ENCODE data around the gene SCN2B. TPM values are rescaled to one million over a fixed set of nuclear protein-coding genes. Genes with fewer than 3 reads are reported as not detected.

Gene SCN2B
- total and polyA plus RNA-seq, 2 of the 13 experiments (the other 11 are each of a cell fraction or from before 2014, with no cell fraction given), result 0.01 to 0.02 TPM

- H3K4me1 ChIP-seq (ENCODE audit: insufficient read depth, low read length), result peaks cover 18% of the 10 kb centered on the region; the same call in 1 of the 2 replicates
- H3K4me2 ChIP-seq (ENCODE audit: low read depth, low read length), result no peak overlapping the region
- H3K27ac ChIP-seq (ENCODE audit: extremely low read length, insufficient read depth, low read length), result no peak overlapping the region
- H3K36me3 ChIP-seq (replicated peaks in 1 of 2; ENCODE audit: control insufficient read depth in 1 of 2, insufficient read depth in 2 of 2, low read length in 2 of 2), result no peaks in the 10 kb centered on the region
- no TSS peak for BruUV-seq (replicated peaks)
- no peaks in the 10 kb centered on the region for H3K9me3 ChIP-seq (ENCODE audit: low read length)
- TF ChIP-seq ZIK1 (CRISPR knock-in tag; IDR thresholded peaks at IDR 0.05; ENCODE audit: borderline replicate concordance, low read depth) (no peak), ZNF550 (CRISPR knock-in tag; IDR thresholded peaks at IDR 0.05; ENCODE audit: borderline replicate concordance) (no peak), MED1 (CRISPR knock-in tag; IDR thresholded peaks at IDR 0.05) (no peak), HDAC1 (CRISPR knock-in tag; IDR thresholded peaks at IDR 0.05) (no peak), NONO (IDR thresholded peaks at IDR 0.05) (no peak), NONO (CRISPR knock-in tag; conservative IDR thresholded peaks at IDR 0.05) (no peak), EED (CRISPR knock-in tag; IDR thresholded peaks at IDR 0.05) (no peak), ZBTB8A (CRISPR knock-in tag; IDR thresholded peaks at IDR 0.05; ENCODE audit: borderline replicate concordance, low read depth) (no peak), NCOR1 (IDR thresholded peaks at IDR 0.05; ENCODE audit: borderline replicate concordance, low read length) (no peak), TAF15 (IDR thresholded peaks at IDR 0.05; ENCODE audit: low read depth, low read length, poor library complexity, severe bottlenecking) (no peak), FIP1L1 (IDR thresholded peaks at IDR 0.05; ENCODE audit: borderline replicate concordance, insufficient read depth, low read depth, low read length) (no peak), NR1H2 (CRISPR knock-in tag; IDR thresholded peaks at IDR 0.05; ENCODE audit: borderline replicate concordance, low read depth) (no peak), TBX2 (CRISPR knock-in tag; IDR thresholded peaks at IDR 0.05; ENCODE audit: borderline replicate concordance) (no peak), ZNF335 (CRISPR knock-in tag; IDR thresholded peaks at IDR 0.05) (no peak)
- no CpG with 5 or more reads among the region's 1 CpG for WGBS (ENCODE audit: low lambda C conversion rate)
- H3K4me3 ChIP-seq (replicated peaks in 1 of 3; ENCODE audit: insufficient read depth in 1 of 3, low read depth in 2 of 3, low read length in 3 of 3), result no peak overlapping the region
- DNase-seq (ENCODE audit: low spot score) (no peak), FAIRE-seq (no peak), ATAC-seq (no peak)
- no peaks in the 10 kb centered on the region for H4K20me1 ChIP-seq (ENCODE audit: insufficient read depth, low read length)
- ChIA-PET CTCF (ENCODE audit: low intra/inter-chr PET ratio, low total read pairs) (no interaction called here), POLR2A (no interaction called here)
- H3K9ac ChIP-seq (ENCODE audit: insufficient read depth, low read depth, low read length), result no peak overlapping the region
- intact Hi-C loops (cut with micrococcal nuclease; ENCODE audit: unreplicated experiment) (loop anchor here (5.0 kb wide), 1 partner anchor 48 kb away; no protein-coding TSS in a partner anchor), in situ Hi-C loops (cut with HindIII; ENCODE audit: extremely low pct_ligation_motif_present, low pct_unique_long_range_greater_than_20kb) (loop anchor here (5.0 to 25.0 kb wide), 3 partner anchors 143 to 338 kb away; no protein-coding TSS in a partner anchor)
- H2AFZ ChIP-seq (ENCODE audit: low read length), result no peak overlapping the region
- H3K27me3 ChIP-seq (ENCODE audit: control insufficient read depth in 1 of 2, insufficient read depth in 2 of 2, low read length in 2 of 2), result peaks cover 13 to 68% of the 10 kb centered on the region in 2 experiments; a peak in 4 of 5 replicates
- no peaks in the 10 kb centered on the region for H3K79me2 ChIP-seq (ENCODE audit: insufficient read depth, low read length)
Observed at GRCh38 chr11:118149493-118149892, 26.9 kb downstream of the SCN2B start.
